ENCODE measurements around the gene HSPBAP1.

DNA sequence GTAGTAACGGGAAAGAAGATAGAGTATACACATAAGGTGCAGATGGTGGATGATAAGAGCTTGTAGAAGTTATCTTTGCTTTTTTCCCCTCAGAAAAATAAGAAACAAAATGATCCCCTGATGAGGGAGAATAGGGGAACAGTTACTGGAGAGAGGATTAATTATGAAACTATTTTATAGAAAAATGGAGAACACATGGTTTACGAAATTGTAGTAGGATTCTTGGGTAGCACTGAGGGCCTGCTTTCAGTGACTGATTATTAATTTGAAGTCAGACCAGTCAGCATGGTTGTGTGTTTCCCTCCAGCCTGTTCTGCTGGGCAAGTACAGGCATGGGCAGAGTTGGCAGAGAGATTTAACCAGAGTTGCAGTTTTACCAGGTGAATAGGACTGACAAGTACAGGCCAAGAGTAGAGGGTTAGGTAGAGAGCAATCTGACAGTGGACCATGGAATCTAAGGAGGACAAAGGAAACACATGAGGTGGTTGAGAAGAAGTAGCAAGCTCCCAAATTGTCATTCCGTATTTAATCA lies 7.1 kb upstream of the HSPBAP1 start:
- TF ChIP-seq, protein P1, sequence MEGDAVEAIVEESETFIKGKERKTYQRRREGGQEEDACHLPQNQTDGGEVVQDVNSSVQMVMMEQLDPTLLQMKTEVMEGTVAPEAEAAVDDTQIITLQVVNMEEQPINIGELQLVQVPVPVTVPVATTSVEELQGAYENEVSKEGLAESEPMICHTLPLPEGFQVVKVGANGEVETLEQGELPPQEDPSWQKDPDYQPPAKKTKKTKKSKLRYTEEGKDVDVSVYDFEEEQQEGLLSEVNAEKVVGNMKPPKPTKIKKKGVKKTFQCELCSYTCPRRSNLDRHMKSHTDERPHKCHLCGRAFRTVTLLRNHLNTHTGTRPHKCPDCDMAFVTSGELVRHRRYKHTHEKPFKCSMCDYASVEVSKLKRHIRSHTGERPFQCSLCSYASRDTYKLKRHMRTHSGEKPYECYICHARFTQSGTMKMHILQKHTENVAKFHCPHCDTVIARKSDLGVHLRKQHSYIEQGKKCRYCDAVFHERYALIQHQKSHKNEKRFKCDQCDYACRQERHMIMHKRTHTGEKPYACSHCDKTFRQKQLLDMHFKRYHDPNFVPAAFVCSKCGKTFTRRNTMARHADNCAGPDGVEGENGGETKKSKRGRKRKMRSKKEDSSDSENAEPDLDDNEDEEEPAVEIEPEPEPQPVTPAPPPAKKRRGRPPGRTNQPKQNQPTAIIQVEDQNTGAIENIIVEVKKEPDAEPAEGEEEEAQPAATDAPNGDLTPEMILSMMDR (IDR thresholded peaks at IDR 0.05; ENCODE audit: insufficient read depth, low read length, poor library complexity, severe bottlenecking): no peak
- TF ChIP-seq EZH2phosphoT487 (conservative IDR thresholded peaks at IDR 0.05; ENCODE audit: low read length): no peak
